IPS-15b (cell line): Measurements from ENCODE around the gene ATE1.
"Not testable (repeated sequence)": the region's sequence is repeated elsewhere in the genome, so short reads cannot be mapped to it uniquely, and the experiment has no call there.

ENCODE experiments used
- H3K27me3 ChIP-seq: one replicate; pipeline ENCODE4 v1.6.1; 2013; ENCODE audit warnings: low read length; ENCODE audit not compliant: control insufficient read depth, insufficient read depth
- H3K36me3 ChIP-seq: one replicate; pipeline ENCODE4 v1.6.1; 2013; ENCODE audit warnings: low read length; ENCODE audit not compliant: control insufficient read depth, insufficient read depth
- H3K4me1 ChIP-seq: one replicate; pipeline ENCODE4 v1.6.1; 2013; ENCODE audit warnings: mild to moderate bottlenecking, low read length; ENCODE audit not compliant: control insufficient read depth, insufficient read depth
- H3K4me3 ChIP-seq: one replicate; pipeline ENCODE4 v1.5.1; 2013; ENCODE audit warnings: low read depth, low read length
- H3K9ac ChIP-seq: one replicate; pipeline ENCODE4 v1.6.1; 2013; ENCODE audit warnings: low read depth, mild to moderate bottlenecking, low read length
- H3K9me3 ChIP-seq: one replicate; pipeline ENCODE4 v1.6.1; 2013; ENCODE audit warnings: mild to moderate bottlenecking, low read length; ENCODE audit not compliant: control insufficient read depth, insufficient read depth

ATE1 gene

GRCh38 chr10:121774404-121774803 lies 153.4 kb downstream of the ATE1 start:
- Histone ChIP-seq H3K9me3 (no peaks in the 10 kb centered on the region), H3K4me1 (no peaks in the 10 kb centered on the region), H3K27me3 (no peaks in the 10 kb centered on the region), H3K4me3 (no peak overlapping the region), H3K36me3 (no peaks in the 10 kb centered on the region), H3K9ac (no peak overlapping the region)

GRCh38 chr10:121772884-121773283 lies 154.9 kb downstream of the ATE1 start:
- Histone ChIP-seq H3K4me3 (no peak overlapping the region), H3K9me3 (no peaks in the 10 kb centered on the region), H3K27me3 (no peaks in the 10 kb centered on the region), H3K9ac (no peak overlapping the region), H3K36me3 (no peaks in the 10 kb centered on the region), H3K4me1 (no peaks in the 10 kb centered on the region)

- H3K9ac ChIP-seq: no peak overlapping the region
- no peak overlapping the region for H3K4me3 ChIP-seq
- H3K36me3 ChIP-seq: no peaks in the 10 kb centered on the region
- H3K27me3 ChIP-seq: no peaks in the 10 kb centered on the region
- H3K9me3 ChIP-seq: no peaks in the 10 kb centered on the region
- no peaks in the 10 kb centered on the region for H3K4me1 ChIP-seq
These were observed 155.4 kb downstream of the ATE1 start for GRCh38 chr10:121772406-121772805.

DNA sequence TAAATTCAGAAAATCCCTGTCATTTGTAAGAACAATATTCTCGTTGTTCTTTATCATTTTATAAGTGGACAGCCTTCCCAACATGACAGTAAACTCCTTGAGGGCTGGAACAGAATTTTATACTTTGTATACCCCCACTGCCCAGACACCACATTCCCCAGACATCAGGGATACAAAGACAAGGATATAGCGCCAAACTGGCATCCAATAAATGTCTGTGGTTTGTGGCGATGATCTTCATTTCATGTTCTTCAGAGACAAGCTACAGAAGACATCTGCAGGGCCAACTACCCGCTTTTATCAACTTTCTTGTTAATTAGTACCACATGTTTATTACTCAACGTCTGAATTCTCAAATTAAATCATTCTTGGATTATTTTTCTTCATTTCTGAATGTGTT lies 155.9 kb downstream of the ATE1 start:
- Histone ChIP-seq H3K9me3 (no peaks in the 10 kb centered on the region), H3K36me3 (no peaks in the 10 kb centered on the region), H3K27me3 (no peaks in the 10 kb centered on the region), H3K4me1 (no peaks in the 10 kb centered on the region), H3K4me3 (no peak overlapping the region), H3K9ac (no peak overlapping the region)

DNA sequence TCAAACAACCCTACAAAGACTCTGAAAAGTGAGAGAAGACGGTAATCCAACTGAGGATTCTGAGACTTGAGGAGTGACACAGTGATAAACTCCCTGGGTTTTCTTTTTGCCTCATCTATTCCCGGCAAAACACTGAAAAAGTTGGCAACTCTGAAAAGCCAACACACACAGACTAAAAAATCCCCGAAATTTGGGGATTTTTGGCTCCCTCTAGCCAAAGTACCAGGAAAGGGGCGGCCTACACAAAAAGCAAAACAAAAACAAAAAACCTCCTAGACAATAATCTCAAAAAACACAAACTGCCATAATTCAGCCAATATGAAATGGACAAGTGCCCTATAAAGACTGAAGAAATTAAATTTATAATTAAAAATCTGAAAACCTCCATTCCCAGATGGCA lies 161.4 kb downstream of the ATE1 start:
- Histone ChIP-seq H3K4me1 (no peaks in the 10 kb centered on the region), H3K9ac (no peak overlapping the region), H3K36me3 (no peaks in the 10 kb centered on the region), H3K9me3 (no peaks in the 10 kb centered on the region), H3K27me3 (no peaks in the 10 kb centered on the region), H3K4me3 (no peak overlapping the region)

DNA sequence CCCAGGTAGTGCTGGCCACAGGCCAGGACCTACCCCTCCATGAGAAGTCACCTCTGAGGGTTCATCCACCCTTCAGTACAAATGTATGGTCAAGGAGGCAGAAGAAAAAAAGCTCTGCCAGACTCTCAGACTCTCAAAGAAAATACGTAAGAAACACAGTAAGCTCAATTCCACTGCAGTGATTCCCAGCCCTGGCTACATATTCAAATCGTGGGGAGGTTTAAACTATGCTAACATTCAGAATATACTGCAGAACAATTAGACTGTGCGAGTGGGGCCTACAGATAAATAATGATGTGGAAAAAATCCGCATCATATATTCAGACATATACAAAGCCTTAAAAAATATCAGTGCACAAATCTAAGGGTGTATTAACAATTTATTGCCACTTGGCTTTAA lies 162.6 kb downstream of the ATE1 start:
- Histone ChIP-seq H3K4me1 (no peaks in the 10 kb centered on the region), H3K36me3 (no peaks in the 10 kb centered on the region)

DNA sequence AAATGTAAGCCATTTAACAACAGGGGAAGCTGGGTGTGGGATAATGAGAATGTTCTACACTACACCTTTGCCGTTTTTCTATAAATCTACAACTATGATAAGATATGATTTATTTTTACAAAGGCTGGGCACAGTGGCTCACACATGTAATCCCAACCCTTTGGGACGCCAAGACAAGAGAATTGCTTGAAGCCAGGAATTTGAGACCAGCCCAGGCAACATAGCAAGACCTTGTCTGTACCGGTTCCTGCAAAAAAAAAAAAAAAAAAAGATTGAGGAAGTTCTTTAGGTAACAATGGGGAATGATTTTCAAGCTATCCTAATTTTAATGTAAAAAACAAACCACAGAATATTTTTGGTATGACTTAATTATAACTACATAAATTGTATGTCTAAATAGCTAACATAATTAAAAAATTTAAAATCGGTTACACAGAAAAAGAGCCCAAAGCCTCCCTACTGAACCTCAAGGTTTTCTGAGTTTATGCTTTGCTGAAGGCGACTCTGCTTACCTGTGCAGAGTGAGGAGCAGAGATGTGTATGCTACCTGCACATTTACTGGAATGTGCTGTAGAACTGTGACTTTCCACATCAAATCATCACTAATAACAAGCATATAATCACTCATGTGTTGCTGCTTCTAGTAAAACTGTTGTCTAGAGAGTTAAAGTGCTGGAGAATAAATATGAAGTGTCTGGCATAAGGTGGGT lies 163.4 kb downstream of the ATE1 start:
- Histone ChIP-seq H3K9ac (no peak overlapping the region), H3K9me3 (peaks cover 2% of the 10 kb centered on the region), H3K4me3 (no peak overlapping the region), H3K4me1 (no peaks in the 10 kb centered on the region), H3K36me3 (no peaks in the 10 kb centered on the region), H3K27me3 (no peaks in the 10 kb centered on the region)

More for the DNA sequence above, 162.6 kb downstream of the ATE1 start:
- H3K4me3 ChIP-seq: no peak overlapping the region
- no peaks in the 10 kb centered on the region for H3K27me3 ChIP-seq
- H3K9me3 ChIP-seq: peaks cover under 1% of the 10 kb centered on the region
- H3K9ac ChIP-seq: no peak overlapping the region

DNA sequence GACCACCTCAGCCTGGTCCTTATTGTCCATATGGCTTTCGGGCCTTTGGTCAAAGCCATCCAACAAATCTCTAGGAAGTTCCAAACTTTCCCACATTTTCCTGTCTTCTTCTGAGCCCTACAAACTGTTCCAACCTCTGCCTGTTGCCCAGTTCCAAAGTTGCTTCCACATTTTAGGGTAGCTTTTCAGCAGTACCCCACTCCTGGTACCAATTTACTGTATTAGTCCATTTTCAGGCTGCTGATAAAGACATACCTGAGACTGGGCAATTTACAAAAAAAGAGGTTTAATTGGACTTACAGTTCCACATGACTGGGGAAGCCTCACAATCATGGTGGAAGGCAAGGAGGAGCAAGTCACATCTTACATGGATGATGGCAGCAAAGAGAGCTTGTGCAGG lies 170.6 kb downstream of the ATE1 start:
- H3K36me3 ChIP-seq, H3K4me3 ChIP-seq, H3K9ac ChIP-seq, H3K27me3 ChIP-seq, H3K9me3 ChIP-seq, H3K4me1 ChIP-seq: not testable (repeated sequence)

- H3K27me3 ChIP-seq, H3K9ac ChIP-seq, H3K4me3 ChIP-seq, H3K36me3 ChIP-seq, H3K9me3 ChIP-seq, H3K4me1 ChIP-seq: not testable (repeated sequence)
These were observed 172.3 kb downstream of the ATE1 start for GRCh38 chr10:121755496-121755895.

GRCh38 chr10:121754666-121755065 lies 173.2 kb downstream of the ATE1 start:
- no peaks in the 10 kb centered on the region for H3K27me3 ChIP-seq
- no peaks in the 10 kb centered on the region for H3K9me3 ChIP-seq
- H3K4me1 ChIP-seq: no peaks in the 10 kb centered on the region
- H3K36me3 ChIP-seq: no peaks in the 10 kb centered on the region
- no peak overlapping the region for H3K4me3 ChIP-seq
- no peak overlapping the region for H3K9ac ChIP-seq

GRCh38 chr10:121753726-121754476 lies 173.9 kb downstream of the ATE1 start:
- no peaks in the 10 kb centered on the region for H3K27me3 ChIP-seq
- H3K9ac ChIP-seq: no peak overlapping the region
- H3K36me3 ChIP-seq: no peaks in the 10 kb centered on the region
- no peaks in the 10 kb centered on the region for H3K9me3 ChIP-seq
- no peak overlapping the region for H3K4me3 ChIP-seq
- H3K4me1 ChIP-seq: no peaks in the 10 kb centered on the region

- Histone ChIP-seq H3K4me1 (no peaks in the 10 kb centered on the region), H3K4me3 (no peak overlapping the region), H3K9me3 (no peaks in the 10 kb centered on the region), H3K9ac (no peak overlapping the region), H3K27me3 (no peaks in the 10 kb centered on the region), H3K36me3 (no peaks in the 10 kb centered on the region)
These were observed 176.6 kb downstream of the ATE1 start for GRCh38 chr10:121751191-121751760.
